Measurements from ENCODE around the gene MUC20. TPM values are rescaled to one million over a fixed set of nuclear protein-coding genes. Genes with fewer than 3 reads are reported as not detected.
"Not testable (repeated sequence)": the region's sequence is repeated elsewhere in the genome, so short reads cannot be mapped to it uniquely, and the experiment has no call there.

MUC20 gene
- polyA plus RNA-seq, 1 donor: 32.5 TPM

GRCh38 chr3:195710126-195710905 is 10.5 kb upstream of the MUC20 start:
- DNase-seq: not testable (repeated sequence)

- not testable (repeated sequence) for DNase-seq
Observed at GRCh38 chr3:195711091-195711812, 9.5 kb upstream of the MUC20 start.

- DNase-seq: no peak
Observed at GRCh38 chr3:195711813-195712534, 8.8 kb upstream of the MUC20 start.

GRCh38 chr3:195712535-195712910 is 8.3 kb upstream of the MUC20 start:
- DNase-seq: not testable (repeated sequence)

GRCh38 chr3:195713150-195713549 is 7.6 kb upstream of the MUC20 start:
- not testable (repeated sequence) for DNase-seq

GRCh38 chr3:195714380-195715011 is 6.3 kb upstream of the MUC20 start:
- no peak for DNase-seq

- no peak for DNase-seq
Observed at GRCh38 chr3:195715134-195715533, 5.6 kb upstream of the MUC20 start.

- no peak for DNase-seq
Observed at GRCh38 chr3:195715583-195716266, 5.1 kb upstream of the MUC20 start.

GRCh38 chr3:195717416-195717815 is 3.4 kb upstream of the MUC20 start:
- no peak for DNase-seq

- no peak for DNase-seq
Observed at GRCh38 chr3:195717852-195718476, 2.8 kb upstream of the MUC20 start.

- DNase-seq: no peak
Observed at GRCh38 chr3:195718477-195718984, 2.2 kb upstream of the MUC20 start.

GRCh38 chr3:195719514-195720254 is 1.1 kb upstream of the MUC20 start:
- not testable (repeated sequence) for DNase-seq

GRCh38 chr3:195722139-195722995 is 1.6 kb downstream of the MUC20 start:
- DNase-seq: not testable (repeated sequence)

- not testable (repeated sequence) for DNase-seq
Observed at GRCh38 chr3:195722996-195723345, 2.2 kb downstream of the MUC20 start.

- DNase-seq: not testable (repeated sequence)
Observed at GRCh38 chr3:195724363-195724762, 3.6 kb downstream of the MUC20 start.

GRCh38 chr3:195725916-195726740 is 5.3 kb downstream of the MUC20 start:
- DNase-seq: not testable (repeated sequence)

GRCh38 chr3:195727606-195728195 is 6.9 kb downstream of the MUC20 start:
- DNase-seq: no peak

GRCh38 chr3:195728789-195729188 is 8.0 kb downstream of the MUC20 start:
- not testable (repeated sequence) for DNase-seq
